GM18868 (cell line): ENCODE data around the gene TINAG.

Source experiments
- ATAC-seq: cut with Tn5 transposase; IDR thresholded peaks from one replicate; pipeline ENCODE4 v1.9.1; 2021; ENCODE audit warnings: mild to moderate bottlenecking, moderate library complexity; ENCODE audit not compliant: unreplicated experiment

Gene TINAG

GRCh38 chr6:54426995-54427394 is 118.8 kb downstream of the TINAG start:
- no peak for ATAC-seq

- no peak for ATAC-seq
These were observed 119.2 kb downstream of the TINAG start for GRCh38 chr6:54427396-54427937.

- peak; percentile 81 for ATAC-seq
These were observed 120.2 kb downstream of the TINAG start for GRCh38 chr6:54428431-54428830.

- no peak for ATAC-seq
These were observed 123.2 kb downstream of the TINAG start for GRCh38 chr6:54431466-54431865.
